NB4 (cell line): ENCODE data around the gene TRIO.

Source experiments
- DNase-seq: peaks from one replicate; pipeline ENCODE4 v3.0.0; 2010; ENCODE audit warnings: low read depth
- H3K4me3 ChIP-seq: one replicate; pipeline ENCODE4 v1.5.1; 2011; ENCODE audit warnings: mild to moderate bottlenecking, low read depth, low read length, moderate library complexity
- CTCF ChIP-seq: IDR thresholded peaks from one replicate; pipeline ENCODE4 v1.5.1; 2012; ENCODE audit warnings: low read depth, low read length
- MAX ChIP-seq: IDR thresholded peaks from 2 replicates; pipeline ENCODE4 v1.6.1; 2011; ENCODE audit warnings: low read depth, low read length
- MYC ChIP-seq: IDR thresholded peaks from 2 replicates; pipeline ENCODE4 v1.6.1; 2011; ENCODE audit warnings: low read depth, low read length
- POLR2A ChIP-seq: IDR thresholded peaks from 2 replicates; pipeline ENCODE4 v1.6.1; 2011; ENCODE audit warnings: mild to moderate bottlenecking; ENCODE audit not compliant: insufficient read length; ENCODE audit errors: extremely low read depth

The TRIO gene

GRCh38 chr5:14134083-14134482, 9.1 kb upstream of the TRIO start:
- H3K4me3 ChIP-seq: no peak overlapping the region
- TF ChIP-seq CTCF (no peak), MAX (no peak), MYC (no peak), POLR2A (no peak)
- DNase-seq: no peak

- DNase-seq: no peak
- TF ChIP-seq POLR2A (no peak), MYC (no peak), CTCF (no peak), MAX (no peak)
- no peak overlapping the region for H3K4me3 ChIP-seq
Observed at GRCh38 chr5:14134771-14135170, 8.4 kb upstream of the TRIO start.

GRCh38 chr5:14135621-14136020, 7.5 kb upstream of the TRIO start:
- no peak for TF ChIP-seq MAX
- no peak for TF ChIP-seq POLR2A
- no peak for TF ChIP-seq MYC
- no peak for TF ChIP-seq CTCF
- H3K4me3 ChIP-seq: no peak overlapping the region
- no peak for DNase-seq

GRCh38 chr5:14136228-14136627, 6.9 kb upstream of the TRIO start:
- no peak for DNase-seq
- H3K4me3 ChIP-seq: no peak overlapping the region
- TF ChIP-seq POLR2A (no peak), MAX (no peak), MYC (no peak), CTCF (no peak)

GRCh38 chr5:14138608-14139540, 4.3 kb upstream of the TRIO start:
- TF ChIP-seq MYC (no peak), MAX (no peak), CTCF (no peak), POLR2A (no peak)
- DNase-seq: no peak
- H3K4me3 ChIP-seq: no peak overlapping the region
